ENCODE measurements around the gene FCAR. TPM values are rescaled to one million over a fixed set of nuclear protein-coding genes. Genes with fewer than 3 reads are reported as not detected.
"Not testable (repeated sequence)": the region's sequence is repeated elsewhere in the genome, so short reads cannot be mapped to it uniquely, and the experiment has no call there.

FCAR gene
- total RNA-seq, 4 donors from 2014 or later: 0.29 to 6.3 (median 1.4) TPM; not detected in 1

- Histone ChIP-seq H3K4me1 (no peaks in the 10 kb centered on the region), H3K9me3 (no peaks in the 10 kb centered on the region), H3K4me3 (no peak overlapping the region), H3K27me3 (peaks cover 0 to 40% (median 0%) of the 10 kb centered on the region in 4 donors), H3K27ac (replicated peaks in 1 of 4) (no peak overlapping the region), H3K36me3 (no peaks in the 10 kb centered on the region)
- DNase-seq (ENCODE audit: extremely low spot score): no peak
- intact Hi-C loops (cut with DNase I): no loop called here
- WGBS: 59% methylated on average over 7 of the region's 7 CpGs
- TF ChIP-seq EP300 (IDR thresholded peaks at IDR 0.05) (no peak), POLR2A (IDR thresholded peaks at IDR 0.05; ENCODE audit: low read depth) (no peak), POLR2AphosphoS5 (IDR thresholded peaks at IDR 0.05) (no peak)
- TF ChIP-seq, protein P1, sequence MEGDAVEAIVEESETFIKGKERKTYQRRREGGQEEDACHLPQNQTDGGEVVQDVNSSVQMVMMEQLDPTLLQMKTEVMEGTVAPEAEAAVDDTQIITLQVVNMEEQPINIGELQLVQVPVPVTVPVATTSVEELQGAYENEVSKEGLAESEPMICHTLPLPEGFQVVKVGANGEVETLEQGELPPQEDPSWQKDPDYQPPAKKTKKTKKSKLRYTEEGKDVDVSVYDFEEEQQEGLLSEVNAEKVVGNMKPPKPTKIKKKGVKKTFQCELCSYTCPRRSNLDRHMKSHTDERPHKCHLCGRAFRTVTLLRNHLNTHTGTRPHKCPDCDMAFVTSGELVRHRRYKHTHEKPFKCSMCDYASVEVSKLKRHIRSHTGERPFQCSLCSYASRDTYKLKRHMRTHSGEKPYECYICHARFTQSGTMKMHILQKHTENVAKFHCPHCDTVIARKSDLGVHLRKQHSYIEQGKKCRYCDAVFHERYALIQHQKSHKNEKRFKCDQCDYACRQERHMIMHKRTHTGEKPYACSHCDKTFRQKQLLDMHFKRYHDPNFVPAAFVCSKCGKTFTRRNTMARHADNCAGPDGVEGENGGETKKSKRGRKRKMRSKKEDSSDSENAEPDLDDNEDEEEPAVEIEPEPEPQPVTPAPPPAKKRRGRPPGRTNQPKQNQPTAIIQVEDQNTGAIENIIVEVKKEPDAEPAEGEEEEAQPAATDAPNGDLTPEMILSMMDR (IDR thresholded peaks at IDR 0.05): no peak
These were observed 47.0 kb downstream of the FCAR start for GRCh38 chr19:54921082-54921481.

DNA sequence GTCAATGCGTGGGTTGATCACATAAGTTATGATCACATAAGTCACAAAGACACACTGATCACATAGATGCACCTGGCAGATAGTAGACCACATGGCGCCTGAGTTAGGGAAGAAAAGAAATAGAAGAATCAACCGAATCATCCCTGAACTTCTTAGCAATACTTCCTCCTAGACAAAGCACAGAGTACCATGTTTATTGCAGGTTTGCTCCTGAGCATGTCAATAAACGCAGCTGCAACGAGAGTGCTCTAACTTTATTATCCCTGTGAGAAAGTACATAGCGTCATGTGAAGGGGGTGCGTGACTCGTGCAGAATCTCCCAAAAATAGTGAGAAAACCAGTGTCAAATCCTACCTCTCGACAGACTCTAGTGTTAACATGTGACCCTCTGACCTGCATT, 49.2 kb downstream of the FCAR start:
- Histone ChIP-seq H3K27ac (replicated peaks in 1 of 4) (no peak overlapping the region), H3K36me3 (no peaks in the 10 kb centered on the region), H3K4me3 (no peak overlapping the region), H3K27me3 (peaks cover 0 to 24% (median 0%) of the 10 kb centered on the region in 4 donors), H3K9me3 (peaks cover 0 to 13% (median 6%) of the 10 kb centered on the region in 4 donors), H3K4me1 (no peaks in the 10 kb centered on the region)
- DNase-seq (ENCODE audit: extremely low spot score): no peak
- TF ChIP-seq, protein P1 (IDR thresholded peaks at IDR 0.05): no peak
- TF ChIP-seq EP300 (IDR thresholded peaks at IDR 0.05): no peak
- no peak for TF ChIP-seq POLR2AphosphoS5 (IDR thresholded peaks at IDR 0.05)
- TF ChIP-seq POLR2A (IDR thresholded peaks at IDR 0.05; ENCODE audit: low read depth): no peak
- intact Hi-C loops (cut with DNase I): no loop called here
- 73% methylated on average over 9 of the region's 9 CpGs for WGBS

DNA sequence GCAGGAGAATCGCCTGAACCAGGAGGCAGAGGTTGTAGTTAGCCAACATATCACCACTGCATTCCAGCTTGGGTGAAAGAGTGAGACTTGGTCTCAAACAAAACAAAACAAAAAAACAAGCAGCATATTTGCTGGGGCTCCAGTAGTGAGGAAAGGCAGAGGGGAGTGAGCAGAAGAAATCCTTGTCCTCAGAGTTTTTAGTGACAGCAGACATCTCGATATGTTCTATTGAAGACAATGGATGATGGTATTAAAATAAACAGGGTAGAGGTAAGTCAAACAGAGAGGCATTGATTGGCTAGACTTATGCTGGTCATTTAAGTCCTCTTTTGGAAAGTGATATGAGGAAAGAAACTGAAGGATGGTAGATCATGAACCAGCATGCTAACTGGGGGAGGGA, 54.3 kb downstream of the FCAR start:
- H3K27me3 ChIP-seq: peaks cover 0 to 13% (median 0%) of the 10 kb centered on the region in 4 donors
- no peaks in the 10 kb centered on the region for H3K4me1 ChIP-seq
- WGBS: 91% methylated on average over 2 of the region's 2 CpGs
- H3K9me3 ChIP-seq: peaks cover 0 to 23% (median 17%) of the 10 kb centered on the region in 4 donors
- H3K4me3 ChIP-seq: no peak overlapping the region
- intact Hi-C loops (cut with DNase I): no loop called here
- TF ChIP-seq EP300 (IDR thresholded peaks at IDR 0.05) (no peak), POLR2AphosphoS5 (IDR thresholded peaks at IDR 0.05) (no peak), POLR2A (IDR thresholded peaks at IDR 0.05; ENCODE audit: low read depth) (no peak)
- TF ChIP-seq, protein P1 (IDR thresholded peaks at IDR 0.05): no peak
- no peak overlapping the region for H3K27ac ChIP-seq (replicated peaks in 1 of 4)
- H3K36me3 ChIP-seq: no peaks in the 10 kb centered on the region
- no peak for DNase-seq (ENCODE audit: extremely low spot score)

- H3K27me3 ChIP-seq: peaks cover 0 to 37% (median 2%) of the 10 kb centered on the region in 4 donors
- no peaks in the 10 kb centered on the region for H3K36me3 ChIP-seq
- DNase-seq (ENCODE audit: extremely low spot score): no peak
- intact Hi-C loops (cut with DNase I): no loop called here
- no peaks in the 10 kb centered on the region for H3K9me3 ChIP-seq
- no peaks in the 10 kb centered on the region for H3K4me1 ChIP-seq
- TF ChIP-seq POLR2AphosphoS5 (IDR thresholded peaks at IDR 0.05) (no peak), EP300 (IDR thresholded peaks at IDR 0.05) (no peak), POLR2A (IDR thresholded peaks at IDR 0.05; ENCODE audit: low read depth) (no peak)
- TF ChIP-seq, protein P1 (IDR thresholded peaks at IDR 0.05): no peak
- H3K4me3 ChIP-seq: no peak overlapping the region
- WGBS: 82% methylated on average over 9 of the region's 9 CpGs
- no peak overlapping the region for H3K27ac ChIP-seq (replicated peaks in 1 of 4)
These were observed 63.9 kb downstream of the FCAR start for GRCh38 chr19:54937926-54938325.

DNA sequence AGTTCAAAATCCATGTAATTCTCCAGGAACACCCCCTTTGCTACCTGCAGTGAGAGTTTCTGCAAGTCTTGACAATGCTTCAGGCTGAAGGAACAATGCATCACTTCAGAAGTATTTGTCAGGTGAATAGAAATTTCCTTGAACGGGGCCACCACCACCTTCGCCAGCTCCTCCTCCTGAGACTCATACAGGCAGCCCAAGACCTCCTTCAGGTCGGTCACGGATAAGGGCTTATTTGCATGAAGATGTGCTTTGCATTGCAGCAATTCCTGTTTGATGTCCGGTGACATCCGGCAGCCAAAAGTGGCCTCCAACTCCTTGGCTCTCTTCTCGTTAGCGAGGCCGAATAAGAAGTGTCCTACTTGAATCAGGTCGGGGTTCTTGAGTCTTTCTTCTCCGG, 64.9 kb downstream of the FCAR start:
- peaks cover 0 to 36% (median 2%) of the 10 kb centered on the region in 4 donors for H3K27me3 ChIP-seq
- no peaks in the 10 kb centered on the region for H3K4me1 ChIP-seq
- DNase-seq (ENCODE audit: extremely low spot score): no peak
- intact Hi-C loops (cut with DNase I): no loop called here
- H3K27ac ChIP-seq (replicated peaks in 1 of 4): no peak overlapping the region
- WGBS: 80% methylated on average over 11 of the region's 11 CpGs
- no peak overlapping the region for H3K4me3 ChIP-seq
- TF ChIP-seq POLR2AphosphoS5 (IDR thresholded peaks at IDR 0.05) (no peak), EP300 (IDR thresholded peaks at IDR 0.05) (no peak)
- H3K9me3 ChIP-seq: no peaks in the 10 kb centered on the region
- no peaks in the 10 kb centered on the region for H3K36me3 ChIP-seq

DNA sequence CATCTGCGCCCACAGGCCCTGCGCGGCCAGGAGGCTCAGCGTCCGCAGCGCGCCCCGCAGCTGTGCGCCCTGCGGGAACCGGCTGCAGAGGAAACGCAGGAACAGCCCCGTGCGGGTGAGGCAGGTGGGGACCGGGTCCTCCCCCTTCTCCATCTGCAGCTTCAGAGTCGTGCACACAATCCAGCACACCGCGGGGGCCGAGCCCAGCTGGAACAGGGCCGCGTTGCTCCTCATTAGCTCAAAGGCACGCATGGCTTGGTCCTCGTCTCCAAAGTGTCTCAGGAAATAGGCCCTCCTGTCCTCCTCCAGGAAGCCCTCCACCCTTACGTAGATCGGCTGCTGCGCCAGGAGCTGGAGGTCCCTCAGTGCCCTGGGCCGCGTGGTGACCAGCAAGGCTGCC, 65.5 kb downstream of the FCAR start:
- WGBS: 48% methylated on average over 6 of the region's 28 CpGs
- H3K36me3 ChIP-seq; H3K27ac ChIP-seq (replicated peaks in 1 of 4); DNase-seq (ENCODE audit: extremely low spot score); H3K9me3 ChIP-seq; H3K4me3 ChIP-seq; H3K4me1 ChIP-seq; intact Hi-C loops (cut with DNase I): not testable (repeated sequence)
- H3K27me3 ChIP-seq: peaks cover 0 to 29% (median under 1%) of the 10 kb centered on the region in 4 donors
